Caco-2 (cell line): ENCODE measurements around the gene HDAC4. TPM values are rescaled to one million over a fixed set of nuclear protein-coding genes. Genes with fewer than 3 reads are reported as not detected.

Experiments used
- BruUV-seq: library from RNA; stranded (reverse); fragments of 400-500 nt; replicated peaks from 2 replicates; lab custom pipeline; 2021; lab: Mats Ljungman, UMichigan
- CTCF ChIA-PET: fragments of 300-600 bp; sonication (Branson Sonifier 250); formaldehyde crosslinking; loops from one replicate; lab custom pipeline; 2022; ENCODE audit warnings: antibody characterized with exemption; lab: Charles Lee
- POLR2A ChIA-PET: fragments of 300-600 bp; sonication (Branson Sonifier 250); formaldehyde crosslinking; loops from one replicate; lab custom pipeline; 2022; ENCODE audit warnings: antibody characterized with exemption; lab: Charles Lee
- DNase-seq, 2 experiments: peaks; one replicate each; pipeline versions ENCODE4 v3.0.0 to v3.0.0-alpha.2; 2020 to 2022
- H3K27me3 ChIP-seq: replicated peaks from 2 replicates; pipeline ENCODE4 v1.6.0; 2011; ENCODE audit warnings: low read length; ENCODE audit not compliant: control insufficient read depth, insufficient read depth
- H3K36me3 ChIP-seq: 2 replicates; pipeline ENCODE4 v1.5.1; 2011; ENCODE audit warnings: low read length; ENCODE audit not compliant: control insufficient read depth, insufficient read depth
- H3K4me1 ChIP-seq: fragments of 250-450 bp; sonication (Bioruptor Pico); 2 replicates; pipeline ENCODE4 v1.5.1; 2020; ENCODE audit warnings: mild to moderate bottlenecking
- H3K4me3 ChIP-seq: 2 replicates; pipeline ENCODE4 v1.5.1; 2011; ENCODE audit warnings: low read depth, mild to moderate bottlenecking, control low read depth, low read length
- H3K9me3 ChIP-seq: fragments of 250-450 bp; sonication (Bioruptor Pico); 2 replicates; pipeline ENCODE4 v1.5.1; 2020; ENCODE audit warnings: mild to moderate bottlenecking, moderate library complexity
- H3K27ac Mint-ChIP-seq: one replicate; pipeline ENCODE4 v1.8.0; 2022; ENCODE audit warnings: mixed read lengths; ENCODE audit not compliant: unreplicated experiment
- H3K27me3 Mint-ChIP-seq: one replicate; pipeline ENCODE4 v1.8.0; 2022; ENCODE audit warnings: mixed read lengths; ENCODE audit not compliant: insufficient read depth, unreplicated experiment
- H3K36me3 Mint-ChIP-seq: one replicate; pipeline ENCODE4 v1.8.0; 2022; ENCODE audit warnings: mild to moderate bottlenecking, mixed read lengths; ENCODE audit not compliant: insufficient read depth, unreplicated experiment
- H3K4me1 Mint-ChIP-seq: one replicate; pipeline ENCODE4 v1.8.0; 2022; ENCODE audit warnings: low read depth, mixed read lengths; ENCODE audit not compliant: unreplicated experiment
- H3K4me3 Mint-ChIP-seq: one replicate; pipeline ENCODE4 v1.8.0; 2022; ENCODE audit warnings: mild to moderate bottlenecking, moderate library complexity, mixed read lengths; ENCODE audit not compliant: unreplicated experiment
- H3K9me3 Mint-ChIP-seq: one replicate; pipeline ENCODE4 v1.8.0; 2022; ENCODE audit warnings: mixed read lengths; ENCODE audit not compliant: unreplicated experiment
- CTCF ChIP-seq, 2 experiments: fragments of 200-600 bp in 1 of 2; IDR thresholded peaks; 1 replicate in 1 of 2; 2 replicates in 1 of 2; pipeline versions ENCODE4 v1.5.1 to v1.8.0; 2011 to 2022; ENCODE audit warnings: antibody characterized with exemption in 1 of 2, control low read depth in 1 of 2, inconsistent platforms in 1 of 2, low read depth in 1 of 2, low read length in 1 of 2, mild to moderate bottlenecking in 1 of 2, moderate library complexity in 1 of 2; ENCODE audit not compliant: insufficient read depth in 1 of 2, severe bottlenecking in 1 of 2, unreplicated experiment in 1 of 2
- intact Hi-C: fragments of 100-400 bp; cut with micrococcal nuclease; formaldehyde crosslinking; loops from one replicate; pipeline ENCODE4 v1.10.0; 2022; ENCODE audit not compliant: unreplicated experiment
- total RNA-seq: library from RNA; stranded (reverse); gene quantifications from 2 replicates; pipeline ENCODE4 v1.2.3, GENCODE V29; 2022

Gene HDAC4
- total RNA-seq, 1 experiment from 2014 or later = 15.5 TPM

- no peak overlapping the region for H3K27ac Mint-ChIP-seq
- H3K4me1 ChIP-seq = no peaks in the 10 kb centered on the region
- no peak overlapping the region for H3K4me3 ChIP-seq
- no peak for TF ChIP-seq CTCF (IDR thresholded peaks at IDR 0.05; ENCODE audit: insufficient read depth in 1 of 2, low read depth in 1 of 2, low read length in 1 of 2, severe bottlenecking in 1 of 2, unreplicated experiment in 1 of 2)
- no peaks in the 10 kb centered on the region for H3K9me3 ChIP-seq
- no peak for DNase-seq
- no peak overlapping the region for H3K4me3 Mint-ChIP-seq
- no peaks in the 10 kb centered on the region for H3K4me1 Mint-ChIP-seq
- H3K36me3 ChIP-seq = no peaks in the 10 kb centered on the region
- intact Hi-C loops = no loop called here
- peaks cover 17% of the 10 kb centered on the region for H3K27me3 Mint-ChIP-seq
- H3K27me3 ChIP-seq = no peaks in the 10 kb centered on the region
- peaks cover 7% of the 10 kb centered on the region for H3K9me3 Mint-ChIP-seq
- CTCF ChIA-PET = no interaction called here
- H3K36me3 Mint-ChIP-seq = no peaks in the 10 kb centered on the region
- POLR2A ChIA-PET = no interaction called here
- BruUV-seq = no TSS peak
Observed at GRCh38 chr2:239002591-239002953, 398.2 kb downstream of the HDAC4 start.

GRCh38 chr2:239001794-239002193, 399.0 kb downstream of the HDAC4 start:
- Histone ChIP-seq H3K9me3 (no peaks in the 10 kb centered on the region), H3K4me3 (no peak overlapping the region), H3K36me3 (no peaks in the 10 kb centered on the region), H3K4me1 (no peaks in the 10 kb centered on the region), H3K27me3 (no peaks in the 10 kb centered on the region)
- POLR2A ChIA-PET = no interaction called here
- H3K36me3 Mint-ChIP-seq = no peaks in the 10 kb centered on the region
- TF ChIP-seq CTCF (IDR thresholded peaks at IDR 0.05; ENCODE audit: insufficient read depth in 1 of 2, low read depth in 1 of 2, low read length in 1 of 2, severe bottlenecking in 1 of 2, unreplicated experiment in 1 of 2) = no peak
- peaks cover 7% of the 10 kb centered on the region for H3K9me3 Mint-ChIP-seq
- intact Hi-C loops = no loop called here
- no peaks in the 10 kb centered on the region for H3K4me1 Mint-ChIP-seq
- no peak overlapping the region for H3K27ac Mint-ChIP-seq
- no peak overlapping the region for H3K4me3 Mint-ChIP-seq
- no TSS peak for BruUV-seq
- no peak for DNase-seq
- H3K27me3 Mint-ChIP-seq = peaks cover 13% of the 10 kb centered on the region
- CTCF ChIA-PET = no interaction called here

GRCh38 chr2:239000500-239001073, 400.2 kb downstream of the HDAC4 start:
- no peak overlapping the region for H3K27ac Mint-ChIP-seq
- intact Hi-C loops = no loop called here
- no peaks in the 10 kb centered on the region for H3K27me3 ChIP-seq

More at GRCh38 chr2:239000500-239001073, 400.2 kb downstream of the HDAC4 start:
- Histone ChIP-seq H3K4me1 (no peaks in the 10 kb centered on the region), H3K4me3 (no peak overlapping the region), H3K9me3 (no peaks in the 10 kb centered on the region), H3K36me3 (no peaks in the 10 kb centered on the region)
- H3K4me1 Mint-ChIP-seq = no peaks in the 10 kb centered on the region
- TF ChIP-seq CTCF (IDR thresholded peaks at IDR 0.05; ENCODE audit: insufficient read depth in 1 of 2, low read depth in 1 of 2, low read length in 1 of 2, severe bottlenecking in 1 of 2, unreplicated experiment in 1 of 2) = no peak
- H3K9me3 Mint-ChIP-seq = peaks cover 7% of the 10 kb centered on the region
- POLR2A ChIA-PET = no interaction called here
- H3K4me3 Mint-ChIP-seq = no peak overlapping the region
- no peaks in the 10 kb centered on the region for H3K36me3 Mint-ChIP-seq
- BruUV-seq = no TSS peak
- no peak for DNase-seq
- peaks cover 3% of the 10 kb centered on the region for H3K27me3 Mint-ChIP-seq
- CTCF ChIA-PET = no interaction called here
